GM23338 (cell line): ENCODE data around the gene OPN4. TPM values are rescaled to one million over a fixed set of nuclear protein-coding genes. Genes with fewer than 3 reads are reported as not detected.

Experiments
- ATAC-seq: fragments of 200-7000 bp; cut with Tn5 transposase; 3 replicates; pipeline ENCODE4 v1.9.1; 2020
- DNase-seq: peaks from one replicate; pipeline ENCODE4 v3.0.0-alpha.2; 2015; ENCODE audit warnings: low spot score
- H2AFZ ChIP-seq: fragments of 200-600 bp; sonication (generic); 2 replicates; pipeline ENCODE4 v1.8.0; 2016; ENCODE audit warnings: antibody characterized with exemption, mild to moderate bottlenecking, moderate library complexity
- H3F3A ChIP-seq: fragments of 200-600 bp; sonication (generic); replicated peaks from 2 replicates; pipeline ENCODE4 v1.8.0; 2017; ENCODE audit warnings: antibody characterized with exemption, mixed run types, low read depth
- H3K27ac ChIP-seq: fragments of 200-600 bp; sonication (generic); 2 replicates; pipeline ENCODE4 v1.6.1; 2016; ENCODE audit warnings: low read depth
- H3K27me3 ChIP-seq: fragments of 200-600 bp; sonication (generic); 2 replicates; pipeline ENCODE4 v1.8.0; 2016; ENCODE audit warnings: mild to moderate bottlenecking, mixed run types, moderate library complexity; ENCODE audit not compliant: insufficient read depth
- H3K36me3 ChIP-seq: fragments of 200-600 bp; sonication (generic); 2 replicates; pipeline ENCODE4 v1.8.0; 2016; ENCODE audit warnings: mild to moderate bottlenecking; ENCODE audit not compliant: insufficient read depth
- H3K4me1 ChIP-seq: fragments of 200-600 bp; sonication (generic); 2 replicates; pipeline ENCODE4 v1.8.0; 2016; ENCODE audit warnings: mild to moderate bottlenecking, moderate library complexity; ENCODE audit not compliant: insufficient read depth
- H3K4me2 ChIP-seq: fragments of 200-600 bp; sonication (generic); 2 replicates; pipeline ENCODE4 v1.7.1; 2017; ENCODE audit warnings: mixed run types
- H3K4me3 ChIP-seq: fragments of 200-600 bp; sonication (generic); 2 replicates; pipeline ENCODE4 v1.6.1; 2016; ENCODE audit warnings: mixed run types
- H3K79me2 ChIP-seq: fragments of 200-600 bp; sonication (generic); replicated peaks from 2 replicates; pipeline ENCODE4 v1.8.0; 2017; ENCODE audit warnings: mild to moderate bottlenecking; ENCODE audit not compliant: insufficient read depth
- H3K9me2 ChIP-seq: fragments of 200-600 bp; sonication (generic); 2 replicates; pipeline ENCODE4 v1.8.0; 2017; ENCODE audit not compliant: insufficient read depth
- H4K20me1 ChIP-seq: fragments of 200-600 bp; sonication (generic); replicated peaks from 2 replicates; pipeline ENCODE4 v1.8.0; 2017; ENCODE audit warnings: mild to moderate bottlenecking; ENCODE audit not compliant: insufficient read depth
- H3K27ac Mint-ChIP-seq: 2 replicates; pipeline ENCODE4 v1.8.0; 2020; ENCODE audit warnings: inconsistent platforms, mild to moderate bottlenecking, moderate library complexity, mixed read lengths
- H3K27me3 Mint-ChIP-seq: 3 replicates; pipeline ENCODE4 v1.8.0; 2022; ENCODE audit warnings: low read depth, mild to moderate bottlenecking, moderate library complexity, mixed read lengths, inconsistent platforms; ENCODE audit not compliant: insufficient read depth, poor library complexity
- H3K36me3 Mint-ChIP-seq: 3 replicates; pipeline ENCODE4 v1.8.0; 2021; ENCODE audit warnings: low read depth, mild to moderate bottlenecking, inconsistent platforms, moderate library complexity, mixed read lengths
- H3K4me1 Mint-ChIP-seq: 3 replicates; pipeline ENCODE4 v1.8.0; 2020; ENCODE audit warnings: mild to moderate bottlenecking, inconsistent platforms, mixed read lengths
- H3K4me3 Mint-ChIP-seq: 3 replicates; pipeline ENCODE4 v1.8.0; 2021; ENCODE audit warnings: moderate library complexity, mild to moderate bottlenecking, inconsistent platforms, mixed read lengths
- H3K9me3 Mint-ChIP-seq: 3 replicates; pipeline ENCODE4 v1.8.0; 2020; ENCODE audit warnings: moderate library complexity, mild to moderate bottlenecking, inconsistent platforms, mixed read lengths
- ETS1 ChIP-seq: IDR thresholded peaks from 2 replicates; pipeline ENCODE4 v1.6.1; 2016; ENCODE audit warnings: antibody characterized with exemption
- EZH2 ChIP-seq: fragments of 200-600 bp; sonication (generic); IDR thresholded peaks from one replicate; pipeline ENCODE4 v1.8.0; 2017; ENCODE audit warnings: antibody characterized with exemption, mild to moderate bottlenecking, low read depth; ENCODE audit not compliant: unreplicated experiment
- EZH2phosphoT487 ChIP-seq: fragments of 200-600 bp; sonication (generic); IDR thresholded peaks from one replicate; pipeline ENCODE4 v1.8.1; 2018; ENCODE audit warnings: antibody characterized with exemption; ENCODE audit not compliant: unreplicated experiment
- JUNB ChIP-seq: IDR thresholded peaks from one replicate; pipeline ENCODE4 v1.6.1; 2016; ENCODE audit warnings: antibody characterized with exemption; ENCODE audit not compliant: unreplicated experiment
- POLR2AphosphoS5 ChIP-seq: IDR thresholded peaks from 2 replicates; pipeline ENCODE4 v1.6.1; 2016; ENCODE audit warnings: antibody characterized with exemption, low read depth
- ZNF114 ChIP-seq: fragments of 250-450 bp; sonication (Bioruptor Pico); IDR thresholded peaks from 2 replicates; pipeline ENCODE4 v1.5.0; 2020; ENCODE audit warnings: mild to moderate bottlenecking, moderate library complexity
- ZNF331 ChIP-seq: fragments of 250-450 bp; sonication (Bioruptor Pico); IDR thresholded peaks from 2 replicates; pipeline ENCODE4 v1.5.0; 2020; ENCODE audit warnings: low read depth, mild to moderate bottlenecking, moderate library complexity
- polyA plus RNA-seq: library from polyadenylated mRNA; unstranded; fragments of >200 nt; fragmentation: Nextera tagmentation; extraction: Ambion mirVana; gene quantifications from 2 replicates; pipeline ENCODE4 v1.2.1, GENCODE V29; 2016
- total RNA-seq: library from RNA; depleted of rRNA; stranded (reverse); fragments of >200 nt; shearing (Covaris generic); gene quantifications from 2 replicates; pipeline ENCODE4 v1.2.3, GENCODE V29; 2014
- TF ChIP-seq, protein P1 (sequence below): fragments of 250-450 bp; sonication (Bioruptor Pico); IDR thresholded peaks from 2 replicates; pipeline ENCODE4 v1.5.0; 2020; ENCODE audit warnings: mild to moderate bottlenecking, moderate library complexity

The OPN4 gene
- total and polyA plus RNA-seq, 2 experiments from 2014 or later = not detected

DNA sequence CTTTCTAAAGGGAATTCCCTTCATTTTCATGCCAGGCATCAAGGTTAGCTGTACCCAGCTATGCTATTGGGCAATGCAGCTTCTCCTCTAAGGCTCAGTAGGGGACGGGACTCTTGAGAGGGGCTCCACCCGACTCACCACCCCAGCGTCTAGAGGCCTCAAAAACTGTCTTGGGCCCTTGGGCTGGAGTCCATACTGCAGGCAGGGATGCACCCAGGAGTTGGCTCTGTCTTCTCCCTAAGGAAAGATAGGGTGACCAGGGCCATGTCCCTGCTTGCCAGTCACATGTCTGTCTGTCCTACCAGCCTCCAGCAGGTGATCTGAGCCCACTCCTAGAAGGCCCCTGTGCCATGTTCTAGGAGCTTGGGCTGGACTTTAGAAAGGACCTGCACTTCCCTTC, 1.2 kb downstream of the OPN4 start (continued):
- TF ChIP-seq, protein P1, sequence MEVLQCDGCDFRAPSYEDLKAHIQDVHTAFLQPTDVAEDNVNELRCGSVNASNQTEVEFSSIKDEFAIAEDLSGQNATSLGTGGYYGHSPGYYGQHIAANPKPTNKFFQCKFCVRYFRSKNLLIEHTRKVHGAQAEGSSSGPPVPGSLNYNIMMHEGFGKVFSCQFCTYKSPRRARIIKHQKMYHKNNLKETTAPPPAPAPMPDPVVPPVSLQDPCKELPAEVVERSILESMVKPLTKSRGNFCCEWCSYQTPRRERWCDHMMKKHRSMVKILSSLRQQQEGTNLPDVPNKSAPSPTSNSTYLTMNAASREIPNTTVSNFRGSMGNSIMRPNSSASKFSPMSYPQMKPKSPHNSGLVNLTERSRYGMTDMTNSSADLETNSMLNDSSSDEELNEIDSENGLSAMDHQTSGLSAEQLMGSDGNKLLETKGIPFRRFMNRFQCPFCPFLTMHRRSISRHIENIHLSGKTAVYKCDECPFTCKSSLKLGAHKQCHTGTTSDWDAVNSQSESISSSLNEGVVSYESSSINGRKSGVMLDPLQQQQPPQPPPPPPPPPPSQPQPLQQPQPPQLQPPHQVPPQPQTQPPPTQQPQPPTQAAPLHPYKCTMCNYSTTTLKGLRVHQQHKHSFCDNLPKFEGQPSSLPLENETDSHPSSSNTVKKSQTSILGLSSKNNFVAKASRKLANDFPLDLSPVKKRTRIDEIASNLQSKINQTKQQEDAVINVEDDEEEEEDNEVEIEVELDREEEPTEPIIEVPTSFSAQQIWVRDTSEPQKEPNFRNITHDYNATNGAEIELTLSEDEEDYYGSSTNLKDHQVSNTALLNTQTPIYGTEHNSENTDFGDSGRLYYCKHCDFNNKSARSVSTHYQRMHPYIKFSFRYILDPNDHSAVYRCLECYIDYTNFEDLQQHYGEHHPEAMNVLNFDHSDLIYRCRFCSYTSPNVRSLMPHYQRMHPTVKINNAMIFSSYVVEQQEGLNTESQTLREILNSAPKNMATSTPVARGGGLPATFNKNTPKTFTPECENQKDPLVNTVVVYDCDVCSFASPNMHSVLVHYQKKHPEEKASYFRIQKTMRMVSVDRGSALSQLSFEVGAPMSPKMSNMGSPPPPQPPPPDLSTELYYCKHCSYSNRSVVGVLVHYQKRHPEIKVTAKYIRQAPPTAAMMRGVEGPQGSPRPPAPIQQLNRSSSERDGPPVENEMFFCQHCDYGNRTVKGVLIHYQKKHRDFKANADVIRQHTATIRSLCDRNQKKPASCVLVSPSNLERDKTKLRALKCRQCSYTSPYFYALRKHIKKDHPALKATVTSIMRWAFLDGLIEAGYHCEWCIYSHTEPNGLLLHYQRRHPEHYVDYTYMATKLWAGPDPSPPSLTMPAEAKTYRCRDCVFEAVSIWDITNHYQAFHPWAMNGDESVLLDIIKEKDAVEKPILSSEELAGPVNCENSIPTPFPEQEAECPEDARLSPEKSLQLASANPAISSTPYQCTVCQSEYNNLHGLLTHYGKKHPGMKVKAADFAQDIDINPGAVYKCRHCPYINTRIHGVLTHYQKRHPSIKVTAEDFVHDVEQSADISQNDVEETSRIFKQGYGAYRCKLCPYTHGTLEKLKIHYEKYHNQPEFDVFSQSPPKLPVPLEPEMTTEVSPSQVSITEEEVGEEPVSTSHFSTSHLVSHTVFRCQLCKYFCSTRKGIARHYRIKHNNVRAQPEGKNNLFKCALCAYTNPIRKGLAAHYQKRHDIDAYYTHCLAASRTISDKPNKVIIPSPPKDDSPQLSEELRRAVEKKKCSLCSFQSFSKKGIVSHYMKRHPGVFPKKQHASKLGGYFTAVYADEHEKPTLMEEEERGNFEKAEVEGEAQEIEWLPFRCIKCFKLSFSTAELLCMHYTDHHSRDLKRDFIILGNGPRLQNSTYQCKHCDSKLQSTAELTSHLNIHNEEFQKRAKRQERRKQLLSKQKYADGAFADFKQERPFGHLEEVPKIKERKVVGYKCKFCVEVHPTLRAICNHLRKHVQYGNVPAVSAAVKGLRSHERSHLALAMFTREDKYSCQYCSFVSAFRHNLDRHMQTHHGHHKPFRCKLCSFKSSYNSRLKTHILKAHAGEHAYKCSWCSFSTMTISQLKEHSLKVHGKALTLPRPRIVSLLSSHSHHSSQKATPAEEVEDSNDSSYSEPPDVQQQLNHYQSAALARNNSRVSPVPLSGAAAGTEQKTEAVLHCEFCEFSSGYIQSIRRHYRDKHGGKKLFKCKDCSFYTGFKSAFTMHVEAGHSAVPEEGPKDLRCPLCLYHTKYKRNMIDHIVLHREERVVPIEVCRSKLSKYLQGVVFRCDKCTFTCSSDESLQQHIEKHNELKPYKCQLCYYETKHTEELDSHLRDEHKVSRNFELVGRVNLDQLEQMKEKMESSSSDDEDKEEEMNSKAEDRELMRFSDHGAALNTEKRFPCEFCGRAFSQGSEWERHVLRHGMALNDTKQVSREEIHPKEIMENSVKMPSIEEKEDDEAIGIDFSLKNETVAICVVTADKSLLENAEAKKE (CRISPR knock-in tag) = no peak
- TF ChIP-seq ZNF114 (CRISPR knock-in tag) (no peak), JUNB (no peak)

DNA sequence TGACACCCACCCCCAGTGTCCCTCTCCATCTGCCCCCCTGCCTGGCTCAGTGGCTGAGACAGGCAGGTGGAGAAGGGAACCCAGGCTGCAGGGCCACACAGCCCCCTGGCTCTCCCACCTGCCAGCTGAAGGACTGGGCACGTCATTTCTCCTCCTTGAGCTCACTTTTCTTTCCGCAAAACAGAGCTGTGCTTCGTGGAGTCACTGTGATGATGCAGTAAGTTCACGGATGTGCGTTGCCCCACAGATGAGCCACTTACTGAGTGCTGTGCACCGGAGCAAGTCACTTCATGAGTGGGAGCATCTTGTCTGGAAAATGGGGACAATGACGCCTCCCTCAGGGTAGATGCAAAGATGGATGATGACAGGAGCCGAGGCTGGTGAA, 2.7 kb downstream of the OPN4 start:
- no peaks in the 10 kb centered on the region for H4K20me1 ChIP-seq
- H3K27me3 ChIP-seq = no peaks in the 10 kb centered on the region
- H3K4me1 Mint-ChIP-seq = peaks cover 3% of the 10 kb centered on the region; the same call in 2 of the 3 replicates
- H3K4me3 Mint-ChIP-seq = no peak overlapping the region; the same call in 2 of the 3 replicates
- H3F3A ChIP-seq = no peaks in the 10 kb centered on the region
- H3K27ac ChIP-seq = no peak overlapping the region
- no peaks in the 10 kb centered on the region for H3K79me2 ChIP-seq
- H3K27me3 Mint-ChIP-seq = peaks cover 10% of the 10 kb centered on the region
- no peak for ATAC-seq
- H3K4me2 ChIP-seq = no peak overlapping the region
- no peak overlapping the region for H2AFZ ChIP-seq
- no peaks in the 10 kb centered on the region; the same call in 2 of the 3 replicates for H3K9me3 Mint-ChIP-seq
- H3K27ac Mint-ChIP-seq = no peak overlapping the region
- DNase-seq = no peak
- H3K9me2 ChIP-seq = 0 out of 2 replicates have a peak, but pooled peaks cover 3% of the 10 kb centered on the region
- no peak overlapping the region for H3K4me3 ChIP-seq
- H3K4me1 ChIP-seq = no peaks in the 10 kb centered on the region
- TF ChIP-seq EZH2phosphoT487 (no peak), ZNF331 (CRISPR knock-in tag) (no peak), ETS1 (no peak), EZH2 (no peak), POLR2AphosphoS5 (no peak)
- no peaks in the 10 kb centered on the region for H3K36me3 ChIP-seq
- no peaks in the 10 kb centered on the region; the same call in 2 of the 3 replicates for H3K36me3 Mint-ChIP-seq
